EH (cell line): ENCODE measurements around the gene AFF3.

Experiments
- DNase-seq: peaks from one replicate; pipeline ENCODE4 v3.0.0-alpha.2; 2015; ENCODE audit warnings: low read depth

The AFF3 gene

DNA sequence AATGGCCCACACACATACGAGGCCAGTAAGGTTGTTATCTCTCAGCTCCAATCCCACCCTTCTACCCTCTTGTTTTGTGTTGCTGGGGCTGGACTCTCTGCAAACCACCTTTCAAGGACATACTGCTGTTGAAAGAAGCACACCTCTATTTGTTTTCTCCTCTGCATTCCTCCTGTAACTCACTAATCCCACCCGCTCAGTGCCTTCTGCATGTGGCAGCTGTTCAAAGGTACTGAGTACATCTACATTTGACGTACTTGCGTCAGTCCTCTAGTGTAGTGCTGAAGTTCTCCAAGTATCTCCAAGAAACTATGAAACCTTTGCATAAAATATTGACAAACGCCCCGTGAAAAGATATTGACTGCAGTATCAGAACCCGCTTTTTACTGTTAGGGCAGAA lies 310.6 kb downstream of the AFF3 start:
- DNase-seq, result no peak

- no peak for DNase-seq
Observed at GRCh38 chr2:99827296-99827999, 314.9 kb downstream of the AFF3 start.

DNA sequence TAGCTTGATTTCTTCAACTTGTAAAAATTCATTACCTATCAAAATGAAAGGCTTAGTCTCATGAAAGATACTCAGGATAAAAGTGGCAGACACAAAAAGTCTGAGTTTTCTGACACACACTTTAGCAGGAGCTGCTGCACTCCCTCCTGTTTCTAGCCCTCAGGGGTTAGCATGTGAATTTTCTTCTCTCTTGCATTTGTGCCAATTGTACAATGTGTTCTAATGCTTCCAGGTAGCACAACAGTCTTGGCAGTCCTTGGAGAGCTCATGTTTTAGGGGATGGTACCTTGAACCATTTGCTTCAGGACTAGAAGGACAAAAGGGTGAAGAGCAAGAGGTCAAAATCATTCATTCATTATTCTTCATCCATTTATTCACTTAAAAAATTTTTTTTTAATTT lies 316.8 kb downstream of the AFF3 start:
- DNase-seq, result no peak

DNA sequence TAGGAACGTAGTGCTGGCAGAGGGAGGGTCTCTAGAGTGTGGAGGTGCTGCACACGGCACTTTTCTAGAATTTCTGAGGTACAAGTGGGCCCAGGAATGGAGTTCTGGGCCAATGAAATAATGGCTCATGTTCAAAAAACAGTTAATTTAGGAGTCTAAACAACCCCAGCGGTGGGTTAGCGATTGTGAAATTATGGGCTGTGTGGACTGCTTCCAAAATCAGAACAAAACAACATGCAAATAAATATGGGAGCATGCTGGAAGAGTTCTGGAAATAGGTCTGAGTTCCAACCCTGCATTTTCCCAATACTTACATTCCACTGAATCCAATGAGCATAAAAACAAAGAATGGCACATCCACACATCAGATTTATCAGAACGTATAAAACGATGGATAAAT lies 317.6 kb downstream of the AFF3 start:
- DNase-seq, result no peak

DNA sequence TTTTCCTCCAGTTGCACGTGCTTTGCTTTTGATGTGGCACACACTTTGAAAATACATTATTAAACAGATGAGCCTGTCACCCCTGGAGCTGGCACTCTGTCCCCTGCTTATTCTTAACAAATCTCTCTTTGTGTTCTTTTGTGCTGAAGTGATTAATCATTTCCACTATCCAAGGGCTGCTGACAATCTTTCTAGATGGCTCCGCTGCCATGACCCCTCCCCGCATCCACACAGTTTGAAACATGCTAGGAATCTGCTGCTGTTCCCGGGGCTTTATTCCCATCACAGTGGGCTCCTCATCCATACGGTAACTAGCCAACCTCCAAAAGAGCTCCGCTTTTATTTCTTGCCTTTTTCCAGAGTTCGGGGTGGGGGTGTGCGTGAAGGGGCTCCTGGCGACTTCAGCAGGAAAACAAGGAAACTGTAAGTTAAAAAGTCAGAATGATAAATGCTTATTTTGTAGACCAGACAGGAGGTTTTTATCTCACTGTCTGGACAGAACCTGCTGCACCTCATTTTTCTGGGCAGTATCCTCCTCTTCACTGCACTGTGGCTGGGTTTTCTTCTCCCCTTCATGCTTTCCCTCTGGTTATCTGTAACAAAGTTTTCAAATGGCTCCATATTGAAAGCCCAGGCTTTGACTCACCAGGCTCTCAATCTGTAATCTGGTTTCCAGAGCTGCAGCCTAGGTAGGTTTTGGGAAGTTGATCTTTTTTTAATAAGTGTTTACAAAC lies 319.7 kb downstream of the AFF3 start:
- no peak for DNase-seq

GRCh38 chr2:99821984-99822383 lies 320.4 kb downstream of the AFF3 start:
- DNase-seq, result no peak

DNA sequence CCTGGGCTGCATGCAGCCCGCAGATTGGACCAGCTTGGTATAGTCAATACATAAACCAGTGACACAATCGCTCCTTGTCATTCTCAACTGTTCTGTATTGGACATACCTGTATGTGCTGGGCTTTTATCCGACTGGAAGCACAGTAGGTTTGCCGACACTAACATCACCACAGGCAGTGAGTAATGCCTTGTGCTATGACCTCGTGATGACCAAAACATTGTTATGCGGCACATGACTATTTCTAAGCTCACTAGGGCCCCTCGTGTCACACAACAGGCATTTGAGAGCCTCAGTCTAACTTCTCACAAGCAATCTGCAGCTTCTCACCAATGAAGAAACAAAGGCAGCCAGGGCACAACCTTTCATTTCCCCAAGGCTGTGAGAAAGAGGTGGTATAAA lies 320.8 kb downstream of the AFF3 start:
- DNase-seq, result peak; percentile 84

DNA sequence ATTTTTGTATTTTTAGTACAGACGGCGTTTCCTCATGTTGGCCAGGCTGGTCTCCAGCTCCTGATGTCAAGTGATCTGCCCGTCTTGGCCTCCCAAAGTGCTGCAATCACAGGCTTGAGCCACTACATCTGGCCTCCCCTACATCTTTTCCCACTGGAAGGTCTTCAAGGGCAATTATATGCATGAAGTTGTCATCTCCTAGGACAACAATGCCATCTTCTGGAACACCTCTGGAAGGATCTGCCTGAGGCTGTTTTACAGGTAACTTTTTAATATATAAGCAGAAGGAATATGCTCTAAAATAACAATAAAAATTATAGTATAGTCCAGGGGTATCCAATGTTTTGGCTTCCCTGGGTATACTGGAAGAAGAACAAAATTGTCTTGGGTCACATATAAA lies 321.4 kb downstream of the AFF3 start:
- DNase-seq, result no peak

GRCh38 chr2:99819766-99820165 lies 322.6 kb downstream of the AFF3 start:
- DNase-seq, result no peak

- no peak for DNase-seq
Observed at GRCh38 chr2:99818842-99819241, 323.5 kb downstream of the AFF3 start.

DNA sequence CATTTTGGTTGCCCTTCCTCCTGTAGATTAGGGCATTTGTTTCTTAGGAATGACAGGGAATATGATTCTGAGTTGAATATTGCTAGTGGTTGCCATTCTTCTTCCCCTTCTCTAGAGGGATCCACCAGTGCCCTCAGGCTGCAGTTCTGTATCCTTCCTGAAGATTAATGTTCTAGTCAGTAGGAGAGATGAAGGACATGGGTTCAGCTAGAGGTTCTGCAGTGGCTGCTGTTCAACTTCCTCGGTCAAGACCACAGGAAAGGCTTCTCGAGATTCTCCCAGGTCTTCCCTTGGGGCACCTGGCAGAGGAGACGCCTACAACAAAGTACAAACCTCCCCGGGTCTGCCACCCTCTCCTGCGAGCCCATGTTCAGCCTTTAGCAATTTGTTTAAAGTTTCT lies 325.5 kb downstream of the AFF3 start:
- DNase-seq, result no peak

DNA sequence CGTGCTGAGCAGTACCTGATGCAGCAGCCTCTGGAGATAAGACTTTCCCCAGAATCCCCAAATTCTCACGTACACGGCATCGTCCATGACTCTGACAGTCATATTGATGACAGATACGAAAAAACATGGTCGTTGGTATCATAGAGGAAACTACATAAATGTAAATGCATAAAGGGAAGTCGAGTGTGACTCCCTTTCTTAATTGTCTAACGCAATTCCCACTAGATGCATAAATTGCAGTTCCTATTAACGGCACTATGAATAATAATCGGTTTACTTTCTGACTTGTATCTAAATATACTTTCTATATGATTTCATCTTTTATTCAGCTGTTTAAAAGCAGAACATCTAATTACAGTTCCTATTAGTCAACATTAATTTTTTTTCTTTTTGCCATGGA lies 330.0 kb downstream of the AFF3 start:
- DNase-seq, result no peak

DNA sequence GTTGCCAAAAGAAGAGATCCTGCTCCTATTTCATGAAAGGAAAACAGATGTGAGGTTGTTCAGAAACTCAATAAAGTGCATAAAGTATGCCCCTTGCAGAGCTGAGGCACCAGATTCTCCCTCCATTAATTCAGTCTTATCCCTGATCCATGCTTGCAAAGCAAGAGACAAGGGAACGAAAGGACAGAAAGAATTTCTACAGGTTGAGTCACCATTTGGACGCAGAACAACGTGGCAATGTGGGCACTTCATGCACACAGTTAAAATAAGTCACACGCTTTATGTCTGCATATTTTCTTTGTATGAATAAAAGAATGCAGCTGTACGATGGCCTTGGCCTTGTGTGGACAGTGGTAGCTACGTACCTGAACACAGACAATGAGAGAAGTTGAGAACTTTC lies 330.8 kb downstream of the AFF3 start:
- peak; percentile 94 for DNase-seq

- no peak for DNase-seq
Observed at GRCh38 chr2:99810225-99810624, 332.2 kb downstream of the AFF3 start.

DNA sequence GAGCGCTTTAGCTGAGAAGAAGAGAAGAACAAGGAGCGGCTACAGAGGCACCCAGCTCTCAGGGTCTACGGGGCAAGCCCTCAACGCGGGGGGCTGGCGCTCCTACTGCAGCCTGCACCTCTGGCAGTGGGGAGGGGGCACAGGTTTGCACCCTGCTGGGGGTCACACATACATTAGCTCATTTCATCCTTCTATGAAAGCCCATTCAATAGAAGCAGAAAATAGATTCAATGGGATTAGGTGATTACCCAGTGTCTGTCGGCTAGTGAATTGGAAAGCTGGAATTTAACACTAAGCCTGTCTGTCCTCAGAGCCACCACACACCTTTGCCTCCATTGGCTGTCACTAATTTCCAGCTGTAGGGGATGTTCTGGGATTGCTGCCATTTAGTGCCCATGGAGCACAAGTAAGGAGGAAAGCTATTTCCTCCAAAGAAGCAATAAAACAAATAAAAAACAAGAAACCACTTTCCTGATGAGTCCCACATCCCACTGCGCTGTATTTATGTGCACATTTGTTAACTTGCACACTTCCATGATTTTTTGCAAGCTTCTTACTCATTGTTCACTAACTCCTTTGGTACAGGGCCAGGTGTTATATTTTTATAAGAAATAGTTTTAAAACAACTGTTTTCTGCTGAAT lies 333.0 kb downstream of the AFF3 start:
- DNase-seq, result peak; percentile 65

- DNase-seq, result no peak
Observed at GRCh38 chr2:99808361-99809200, 333.8 kb downstream of the AFF3 start.

DNA sequence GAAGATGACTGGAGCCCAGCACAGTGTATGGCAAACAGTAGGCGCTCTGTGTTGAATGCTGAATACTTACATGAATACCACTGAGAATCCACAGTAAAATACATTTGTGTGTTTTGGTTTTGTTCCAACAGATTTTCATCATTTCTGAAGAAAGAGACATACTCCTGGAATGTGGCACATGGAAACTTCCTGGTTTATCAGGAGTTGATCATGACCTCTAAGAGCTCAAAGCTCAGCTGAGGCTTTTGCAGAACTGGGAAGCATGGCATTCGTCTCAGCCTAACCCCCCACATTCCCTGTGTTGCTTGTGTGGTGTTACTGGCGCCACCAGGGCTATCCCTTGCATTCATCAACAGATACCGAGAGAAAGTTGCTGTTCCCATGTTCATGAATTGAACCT lies 335.6 kb downstream of the AFF3 start:
- peak; percentile 98 for DNase-seq

GRCh38 chr2:99805930-99806476 lies 336.4 kb downstream of the AFF3 start:
- no peak for DNase-seq

GRCh38 chr2:99803846-99804245 lies 338.5 kb downstream of the AFF3 start:
- DNase-seq, result peak; percentile 87

DNA sequence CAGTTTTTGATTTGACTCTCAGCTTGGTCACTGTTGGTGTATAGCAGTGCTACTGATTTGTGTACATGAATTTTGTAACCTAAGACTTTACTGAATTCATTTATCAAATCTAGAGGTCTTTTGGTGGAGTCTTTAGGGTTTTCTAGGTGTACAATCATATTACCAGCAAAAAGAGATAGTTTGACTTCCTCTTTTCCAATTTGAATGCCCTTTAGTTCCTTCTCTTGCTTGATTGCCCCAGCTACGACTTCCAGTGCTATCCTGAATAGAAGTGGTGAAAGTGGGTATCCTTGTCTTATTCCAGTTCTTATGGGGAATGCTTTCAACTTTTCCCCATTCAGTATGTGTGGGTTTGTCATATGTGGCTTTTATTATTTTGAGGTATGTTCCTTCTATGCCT lies 339.7 kb downstream of the AFF3 start:
- no peak for DNase-seq

DNA sequence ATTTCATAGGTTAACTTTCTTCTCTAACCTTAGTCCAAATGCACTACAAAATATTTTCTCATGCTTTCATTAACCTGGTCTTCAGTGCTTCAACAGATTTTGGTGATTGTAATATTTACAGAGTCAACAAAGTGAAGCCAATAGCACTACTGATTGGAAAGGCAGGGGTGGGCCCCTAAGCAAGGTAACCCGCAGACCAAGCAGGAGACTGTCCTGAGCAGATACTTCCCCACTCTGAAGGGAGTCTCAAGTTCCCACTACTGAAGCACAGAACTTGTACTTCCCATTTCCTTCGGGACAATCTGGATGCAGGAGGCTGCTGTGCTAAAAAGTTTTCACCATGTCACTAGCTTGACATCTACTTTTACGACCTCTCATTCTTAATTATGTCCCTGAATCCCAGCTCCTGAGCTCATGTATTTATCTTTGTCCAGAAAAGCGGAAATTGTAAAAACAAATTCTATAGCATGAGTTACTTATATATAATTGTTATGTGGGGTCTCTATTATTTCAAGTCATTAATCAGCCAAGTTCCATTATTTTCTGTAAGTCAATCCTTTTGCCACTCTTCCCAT lies 341.0 kb downstream of the AFF3 start:
- no peak for DNase-seq

- DNase-seq, result no peak
Observed at GRCh38 chr2:99797475-99797874, 344.9 kb downstream of the AFF3 start.
